Stimulated activated CD8-positive, alpha-beta memory T cell treated with anti-CD3 and anti-CD28 coated beads, Interleukin-12 subunit alpha, Interleukin-12 subunit beta, amount 100 ng/mL, for 4 hours (primary cell): ENCODE results near the gene SAAL1.
"Not testable (repeated sequence)": the region's sequence is repeated elsewhere in the genome, so short reads cannot be mapped to it uniquely, and the experiment has no call there.

ENCODE experiments used
- DNase-seq: peaks from one replicate; pipeline ENCODE4 v3.0.0-alpha.2; 2020; ENCODE audit warnings: low read depth

The SAAL1 gene, protein sequence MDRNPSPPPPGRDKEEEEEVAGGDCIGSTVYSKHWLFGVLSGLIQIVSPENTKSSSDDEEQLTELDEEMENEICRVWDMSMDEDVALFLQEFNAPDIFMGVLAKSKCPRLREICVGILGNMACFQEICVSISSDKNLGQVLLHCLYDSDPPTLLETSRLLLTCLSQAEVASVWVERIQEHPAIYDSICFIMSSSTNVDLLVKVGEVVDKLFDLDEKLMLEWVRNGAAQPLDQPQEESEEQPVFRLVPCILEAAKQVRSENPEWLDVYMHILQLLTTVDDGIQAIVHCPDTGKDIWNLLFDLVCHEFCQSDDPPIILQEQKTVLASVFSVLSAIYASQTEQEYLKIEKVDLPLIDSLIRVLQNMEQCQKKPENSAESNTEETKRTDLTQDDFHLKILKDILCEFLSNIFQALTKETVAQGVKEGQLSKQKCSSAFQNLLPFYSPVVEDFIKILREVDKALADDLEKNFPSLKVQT

DNA sequence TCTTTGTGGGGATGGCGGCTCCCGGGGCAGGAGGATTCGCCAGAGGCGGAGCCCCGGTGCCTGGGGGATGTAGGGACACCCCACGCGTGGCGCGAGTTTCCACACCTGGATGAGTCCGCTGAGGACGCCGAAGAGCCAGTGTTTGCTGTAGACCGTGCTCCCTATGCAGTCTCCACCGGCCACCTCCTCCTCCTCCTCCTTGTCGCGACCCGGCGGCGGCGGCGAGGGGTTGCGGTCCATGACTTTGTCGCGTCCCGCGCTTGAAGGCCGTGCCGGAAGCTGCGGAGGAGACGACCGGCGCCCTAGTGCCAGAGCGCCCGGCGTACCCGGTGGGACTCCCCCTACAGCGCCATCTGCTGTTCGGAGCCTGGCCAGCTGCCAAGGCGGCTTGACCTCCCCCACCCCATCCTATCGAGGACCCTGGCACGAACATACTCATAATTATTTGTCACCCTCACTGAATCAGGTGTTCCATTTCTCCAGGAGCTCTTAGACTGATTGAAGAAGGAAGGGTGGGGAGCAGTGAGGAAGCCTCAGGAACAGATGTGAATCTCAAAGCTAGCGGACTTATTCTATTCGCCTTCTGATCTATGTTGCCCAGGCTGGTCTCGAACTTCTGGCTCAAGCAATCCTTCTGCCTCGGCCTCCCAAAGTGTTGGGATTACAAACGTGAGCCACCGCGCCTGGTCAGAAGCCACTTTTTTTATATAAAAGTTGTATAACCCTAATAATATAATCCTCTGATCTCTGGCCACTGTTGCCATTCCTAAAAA, at the start of gene SAAL1:
TSS of gene SAAL1 (minus strand) at position 281 of the 773 bp plus-strand sequence. CDS start at position 240, 41 bp downstream.
- peak; percentile 78 for DNase-seq

DNA sequence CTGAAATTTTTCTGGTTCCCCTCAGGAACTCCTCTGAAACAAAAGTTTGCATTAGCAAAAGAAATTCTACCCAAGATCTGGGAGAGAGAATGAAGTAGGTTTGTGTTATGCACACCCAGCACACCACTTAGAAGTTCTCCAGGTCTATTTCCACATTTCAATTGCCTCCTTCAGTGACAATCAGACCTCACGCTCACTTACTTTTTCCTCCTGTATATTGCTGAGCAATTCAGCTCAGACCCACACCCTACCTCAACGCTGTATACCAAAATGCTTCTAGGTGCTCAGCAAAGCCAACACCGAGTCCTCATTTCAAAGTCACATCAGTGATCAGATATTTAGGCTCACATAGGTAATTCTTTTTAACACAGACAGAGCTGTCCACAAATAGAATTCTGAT, 45.7 kb upstream of the SAAL1 start:
- no peak for DNase-seq

DNA sequence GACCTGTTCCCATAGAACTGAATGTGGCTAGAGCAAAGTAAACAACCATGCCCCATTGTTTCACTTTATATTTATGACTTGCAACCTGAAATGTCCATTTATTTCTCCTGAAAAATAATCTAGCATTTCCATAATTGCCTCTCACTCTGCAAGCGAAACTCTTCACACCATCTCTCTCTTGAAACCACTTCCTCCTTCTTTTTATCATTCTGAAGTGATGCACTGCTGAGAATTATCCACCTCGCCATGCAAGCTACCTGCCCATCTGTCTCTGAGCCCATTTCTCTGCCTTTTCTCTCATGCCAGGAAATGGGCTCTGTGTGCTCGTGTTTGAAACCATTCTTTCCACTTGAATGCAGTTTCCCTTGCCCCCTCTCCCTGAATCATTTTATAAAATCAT, 40.0 kb upstream of the SAAL1 start:
- DNase-seq, result no peak

DNA sequence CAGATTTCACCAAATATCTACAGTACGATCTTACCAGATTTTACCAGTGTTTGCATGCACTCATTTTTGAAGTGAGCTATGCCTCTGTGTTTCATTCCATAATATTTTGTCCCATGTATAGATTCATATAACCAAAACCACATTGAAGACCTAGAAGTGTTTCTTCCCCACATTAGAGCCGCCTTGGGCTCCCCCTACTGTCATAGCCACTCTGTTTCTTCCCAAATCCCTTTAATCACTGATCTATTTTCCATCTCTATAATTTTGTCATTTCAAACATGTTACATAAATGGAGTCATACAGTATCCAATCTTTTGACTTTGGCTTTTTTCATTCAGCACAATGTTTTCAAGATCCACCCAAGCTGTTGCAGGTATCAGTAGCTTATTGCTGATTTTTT, 39.1 kb upstream of the SAAL1 start:
- DNase-seq, result no peak

DNA sequence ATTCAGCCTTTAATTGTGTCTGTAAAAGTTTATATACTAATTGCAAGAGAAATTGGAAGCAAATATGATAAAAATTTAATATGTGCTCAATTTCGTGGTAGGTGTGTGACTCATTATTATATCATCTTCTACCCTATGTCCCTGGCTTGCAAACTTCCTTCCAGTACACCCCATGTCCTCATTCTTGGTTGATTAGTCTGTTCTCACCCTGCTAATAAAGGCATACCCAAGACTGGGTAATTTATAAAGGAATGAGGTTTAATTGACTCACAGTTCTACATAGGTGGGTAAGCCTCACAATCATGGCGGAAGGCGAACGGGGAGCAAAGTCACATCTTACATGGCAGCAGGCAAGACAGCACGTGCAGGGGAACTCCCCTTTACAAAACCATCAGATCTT, 38.4 kb upstream of the SAAL1 start:
- no peak for DNase-seq

DNA sequence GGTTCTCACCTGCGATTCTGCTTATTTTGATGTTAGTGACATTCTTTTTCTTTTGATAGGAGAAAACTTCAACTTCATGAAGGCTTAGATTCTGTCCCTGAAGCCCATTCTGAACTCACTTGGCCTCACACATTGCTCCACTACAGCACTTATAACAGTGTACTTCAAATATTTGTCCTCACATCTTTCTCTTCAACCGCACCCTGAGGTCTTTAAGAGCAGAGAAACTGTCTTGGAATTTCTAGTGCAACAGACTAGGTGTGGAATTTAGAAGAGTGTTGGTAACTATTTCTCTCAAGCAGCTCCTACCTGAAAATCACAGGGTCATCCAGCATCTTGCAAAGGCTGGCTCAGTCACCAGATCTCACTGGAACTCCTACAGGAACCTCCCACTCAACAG, 34.3 kb upstream of the SAAL1 start:
- no peak for DNase-seq

DNA sequence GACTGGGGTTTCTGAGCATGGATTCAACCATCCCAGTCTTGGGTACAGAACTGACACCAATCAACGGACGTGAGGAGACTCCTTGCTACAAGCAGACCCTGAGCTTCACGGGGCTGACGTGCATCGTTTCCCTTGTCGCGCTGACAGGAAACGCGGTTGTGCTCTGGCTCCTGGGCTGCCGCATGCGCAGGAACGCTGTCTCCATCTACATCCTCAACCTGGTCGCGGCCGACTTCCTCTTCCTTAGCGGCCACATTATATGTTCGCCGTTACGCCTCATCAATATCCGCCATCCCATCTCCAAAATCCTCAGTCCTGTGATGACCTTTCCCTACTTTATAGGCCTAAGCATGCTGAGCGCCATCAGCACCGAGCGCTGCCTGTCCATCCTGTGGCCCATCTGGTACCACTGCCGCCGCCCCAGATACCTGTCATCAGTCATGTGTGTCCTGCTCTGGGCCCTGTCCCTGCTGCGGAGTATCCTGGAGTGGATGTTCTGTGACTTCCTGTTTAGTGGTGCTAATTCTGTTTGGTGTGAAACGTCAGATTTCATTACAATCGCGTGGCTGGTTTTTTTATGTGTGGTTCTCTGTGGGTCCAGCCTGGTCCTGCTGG, 31.4 kb upstream of the SAAL1 start:
- DNase-seq, result no peak

DNA sequence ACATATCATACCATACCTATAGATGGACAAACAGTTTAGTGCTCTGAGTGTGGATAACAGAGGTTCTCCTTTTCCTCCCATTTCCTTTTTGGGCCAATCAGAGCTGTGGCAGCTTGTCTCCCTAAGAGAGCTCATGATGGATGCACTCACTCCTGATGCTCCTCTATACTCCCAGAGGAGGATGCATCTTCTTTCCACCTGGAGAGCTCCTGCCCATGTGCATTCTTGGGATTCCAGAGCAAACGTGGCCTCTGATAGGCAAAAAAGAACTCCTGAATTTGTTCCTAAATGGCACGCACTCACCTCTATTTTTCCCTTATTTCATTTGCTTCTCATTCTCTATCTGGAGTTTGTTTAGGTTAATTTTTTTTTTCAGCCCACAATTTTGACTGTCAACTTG, 29.4 kb upstream of the SAAL1 start:
- no peak for DNase-seq

DNA sequence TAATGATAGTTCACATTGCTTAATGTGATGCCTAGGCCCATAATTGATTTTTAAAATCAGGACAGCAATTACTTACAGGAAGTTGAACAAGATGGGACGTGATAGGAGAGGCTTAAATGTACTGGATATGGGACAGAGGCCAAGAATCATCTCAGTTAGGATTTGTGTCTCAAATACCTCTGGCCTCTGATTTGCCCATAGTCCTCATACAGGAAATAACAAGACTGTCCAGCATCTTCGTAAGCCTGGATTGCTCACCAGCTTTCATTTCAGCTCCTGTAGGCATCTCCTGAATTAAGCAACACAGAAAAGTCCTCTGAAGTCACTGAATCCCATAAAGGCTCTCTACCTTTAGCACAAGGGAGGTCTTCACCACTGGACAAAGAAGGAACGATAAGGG, 26.5 kb upstream of the SAAL1 start, which contains the start of gene MRGPRX3:
TSS of gene MRGPRX3 (plus strand) at position 231 of the 400 bp plus-strand sequence. CDS start 4,632 bp downstream, outside the sequence.
- no peak for DNase-seq

DNA sequence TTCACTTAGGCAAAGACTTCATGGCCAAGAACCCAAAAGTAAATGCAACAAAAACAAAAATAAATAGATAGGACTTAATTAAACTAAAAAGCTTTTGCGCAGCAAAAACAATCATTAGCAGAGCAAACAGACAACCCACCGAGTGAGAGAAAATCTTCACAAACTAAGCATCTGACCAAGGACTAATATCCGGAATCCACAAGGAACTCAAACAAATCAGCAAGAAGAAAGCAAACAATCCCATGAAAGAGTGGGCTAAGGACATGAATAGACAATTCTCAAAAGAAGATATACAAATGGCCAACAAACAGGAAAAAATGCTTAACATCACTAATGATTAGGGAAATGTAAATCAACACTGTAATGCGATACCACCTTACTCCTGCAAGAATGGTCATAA, 25.2 kb upstream of the SAAL1 start:
- DNase-seq, result not testable (repeated sequence)

DNA sequence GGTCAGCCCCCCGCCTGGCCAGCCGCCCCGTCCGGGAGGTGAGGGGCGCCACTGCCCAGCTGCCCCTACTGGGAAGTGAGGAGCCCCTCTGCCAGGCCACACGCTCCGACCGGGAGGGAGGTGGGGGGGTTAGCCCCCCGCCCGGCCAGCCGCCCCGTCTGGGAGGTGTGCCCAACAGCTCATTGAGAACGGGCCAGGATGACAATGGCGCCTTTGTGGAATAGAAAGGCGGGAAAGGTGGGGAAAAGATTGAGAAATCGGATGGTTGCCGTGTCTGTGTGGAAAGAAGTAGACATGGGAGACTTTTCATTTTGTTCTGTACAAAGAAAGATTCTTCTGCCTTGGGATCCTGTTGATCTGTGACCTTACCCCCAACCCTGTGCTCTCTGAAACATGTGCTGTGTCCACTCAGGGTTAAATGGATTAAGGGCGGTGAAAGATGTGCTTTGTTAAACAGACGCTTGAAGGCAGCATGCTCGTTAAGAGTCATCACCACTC, 15.5 kb upstream of the SAAL1 start:
- not testable (repeated sequence) for DNase-seq

DNA sequence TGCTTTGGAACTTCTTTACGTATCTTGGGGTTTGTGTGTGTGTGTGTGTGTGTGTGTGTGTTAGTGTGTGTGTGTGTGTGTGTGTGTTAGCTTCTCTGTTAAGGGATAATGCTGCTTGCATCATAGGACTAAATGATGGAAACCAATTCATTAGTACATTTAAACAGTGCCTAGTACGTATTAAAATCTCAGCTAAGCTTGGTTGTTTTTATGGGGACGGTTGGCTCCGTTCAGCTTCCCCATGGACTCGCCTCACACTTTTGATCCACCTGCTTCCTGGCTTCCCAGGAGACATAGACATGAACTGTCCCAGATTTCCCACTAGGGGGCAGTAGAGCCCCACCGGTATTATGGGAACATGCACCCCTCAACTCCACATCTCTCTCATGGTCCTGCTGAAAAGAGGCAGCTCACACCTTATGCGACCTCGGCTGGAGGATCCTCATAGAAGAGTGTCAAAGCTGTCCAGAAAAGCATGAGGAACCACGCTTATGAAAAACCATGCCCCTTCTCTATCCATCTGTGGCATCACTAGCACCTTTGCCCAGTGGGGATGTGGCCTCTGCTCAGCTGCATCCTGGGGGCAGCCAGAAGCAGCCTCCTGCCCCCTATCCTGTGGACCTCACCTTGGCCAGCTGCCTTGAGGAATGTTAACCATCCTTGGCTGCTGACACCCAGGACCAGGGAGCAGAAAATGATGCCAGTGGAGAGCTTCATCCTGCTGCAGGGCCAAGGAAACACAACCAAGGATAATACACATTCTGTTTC, 9.7 kb upstream of the SAAL1 start:
- peak; percentile 6 for DNase-seq

DNA sequence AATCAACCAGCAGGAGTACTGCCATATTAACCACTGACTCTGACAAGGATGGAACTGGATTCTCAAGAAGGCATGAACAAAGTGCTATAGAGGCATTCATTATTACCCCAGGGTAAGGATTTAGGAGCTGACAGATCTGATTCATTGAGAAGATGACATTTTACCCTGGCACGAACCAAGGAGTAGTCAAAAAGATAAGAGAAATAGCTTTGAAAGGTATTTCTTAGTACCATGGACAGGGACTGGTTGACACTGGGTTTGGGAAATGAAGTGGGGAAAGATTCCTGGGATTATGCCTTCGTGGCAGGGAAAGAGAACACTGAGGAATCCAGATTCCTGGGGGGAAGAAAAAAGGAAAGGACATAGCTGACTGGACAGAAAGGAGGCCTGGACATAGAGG, 5.1 kb upstream of the SAAL1 start:
- no peak for DNase-seq

DNA sequence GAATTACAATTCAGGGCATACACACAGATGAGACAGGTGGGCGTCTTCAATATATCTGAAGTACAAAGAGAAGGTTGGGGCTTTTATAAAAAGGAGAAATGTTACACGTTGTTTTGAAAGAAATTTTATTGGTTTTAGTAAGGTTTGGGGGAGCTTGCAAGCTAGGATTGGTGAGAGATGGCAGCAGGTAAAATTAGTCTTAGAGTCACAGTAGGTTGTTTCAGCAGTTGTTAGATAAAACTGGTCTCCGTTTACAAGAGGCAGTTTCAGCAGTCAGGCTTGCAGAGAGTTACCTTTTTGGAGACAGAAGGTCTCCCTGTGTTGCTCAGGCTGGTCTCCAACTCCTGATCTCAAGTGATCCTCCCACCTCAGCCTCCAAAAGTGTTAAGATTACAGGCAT, 2.4 kb upstream of the SAAL1 start:
- DNase-seq, result no peak

DNA sequence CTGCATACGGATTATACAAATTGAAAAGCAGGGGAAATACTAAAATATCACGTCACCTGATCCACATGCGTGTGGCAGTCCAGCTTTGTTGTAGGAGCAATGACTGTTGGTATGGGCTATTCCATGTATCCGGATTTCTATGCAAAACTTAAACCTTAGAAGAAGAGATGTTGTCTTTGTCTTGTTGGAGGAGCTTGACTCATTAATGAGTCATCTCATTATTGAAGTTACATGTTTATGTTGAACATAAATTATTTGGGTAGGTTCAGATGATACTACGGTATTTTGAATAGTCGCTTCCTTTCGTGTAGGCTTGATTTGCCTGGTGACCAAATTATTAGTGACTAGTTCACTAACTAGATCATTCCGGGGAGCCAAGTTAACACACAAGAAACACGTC, 806 bp upstream of the SAAL1 start:
- DNase-seq, result no peak

DNA sequence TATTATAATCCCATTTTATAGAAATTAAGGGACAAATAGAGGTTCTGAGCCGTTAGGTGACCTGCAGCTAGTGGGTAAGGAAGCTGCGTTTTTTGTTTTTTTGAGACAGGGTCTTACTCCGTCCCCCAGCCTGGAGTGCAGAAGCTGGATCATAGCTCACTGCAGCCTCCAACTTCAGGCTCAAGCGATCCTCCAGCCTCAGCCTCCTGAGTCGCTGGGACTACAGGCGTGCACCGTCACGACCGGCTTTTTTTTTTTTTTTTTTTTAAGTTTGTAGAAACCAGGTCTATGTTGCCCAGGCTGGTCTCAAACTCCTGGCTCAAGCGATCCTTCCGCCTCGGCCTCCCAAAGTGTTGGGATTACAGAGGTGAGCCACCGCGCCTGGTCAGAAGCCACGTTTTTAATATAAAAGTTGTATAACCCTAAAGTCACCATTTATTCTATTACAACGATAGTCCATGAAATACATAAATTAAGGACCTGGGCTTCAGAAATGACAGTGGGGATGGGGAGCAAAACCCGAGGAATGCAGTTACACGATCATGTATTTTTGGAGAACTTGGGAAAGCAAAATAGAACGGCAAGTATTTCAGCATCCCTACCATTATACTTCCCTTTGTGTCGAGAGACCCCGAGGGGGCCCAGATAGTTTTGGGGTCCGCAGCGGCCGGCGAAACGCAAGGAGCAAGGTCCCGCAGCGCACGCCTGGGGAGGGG, 638 bp downstream of the SAAL1 start:
- no peak for DNase-seq

DNA sequence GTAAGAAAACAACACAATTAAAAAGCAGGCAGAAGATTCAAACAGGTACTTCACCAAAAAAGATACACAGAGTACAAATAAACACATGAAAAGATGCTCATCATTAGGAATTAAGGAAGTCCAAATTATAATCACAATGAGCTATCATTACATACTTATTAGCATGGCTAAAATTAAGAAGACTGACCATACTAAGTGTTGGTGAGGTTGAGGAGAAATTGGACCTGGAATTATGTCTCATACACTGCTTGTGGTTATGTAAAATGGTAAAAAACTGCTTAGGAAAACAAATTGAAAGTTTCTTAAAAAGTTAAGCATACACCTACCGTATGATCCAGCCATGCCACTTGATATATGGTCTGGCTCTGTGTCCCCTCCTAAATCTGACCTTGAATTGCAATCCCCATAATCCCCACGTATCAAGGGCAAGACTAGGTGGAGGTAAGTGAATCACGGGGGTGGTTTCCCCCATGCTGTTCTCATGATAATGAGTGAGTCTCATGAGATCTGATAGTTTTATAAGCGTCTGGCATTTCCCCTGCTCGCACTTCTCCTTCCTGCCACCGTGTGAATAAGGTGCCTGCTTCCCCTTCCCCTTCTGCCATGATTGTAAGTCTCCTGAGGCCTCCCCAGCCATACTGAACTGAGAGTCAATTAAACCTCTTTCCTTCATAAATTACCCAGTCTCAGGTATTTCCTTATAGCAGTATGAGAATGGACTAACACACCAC, 4.8 kb downstream of the SAAL1 start:
- DNase-seq, result no peak

DNA sequence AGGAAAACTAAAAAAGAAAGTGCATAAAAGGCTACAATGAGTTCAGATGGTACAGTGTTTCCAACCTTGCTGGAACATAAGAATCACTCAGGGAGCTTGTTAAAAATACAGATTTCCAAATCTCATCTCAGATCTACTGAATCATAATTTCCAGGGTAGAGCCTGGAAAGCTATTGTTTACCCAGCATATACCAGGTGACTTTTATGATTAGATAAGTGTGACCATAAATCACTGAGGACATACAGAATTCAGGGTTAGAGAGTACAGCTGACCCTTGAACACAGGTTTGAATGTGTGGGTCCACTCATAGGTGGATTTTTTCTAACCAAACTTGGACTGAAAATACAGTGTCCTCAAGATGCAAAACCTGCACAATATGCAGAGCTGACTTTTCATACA, 11.9 kb downstream of the SAAL1 start:
- no peak for DNase-seq

DNA sequence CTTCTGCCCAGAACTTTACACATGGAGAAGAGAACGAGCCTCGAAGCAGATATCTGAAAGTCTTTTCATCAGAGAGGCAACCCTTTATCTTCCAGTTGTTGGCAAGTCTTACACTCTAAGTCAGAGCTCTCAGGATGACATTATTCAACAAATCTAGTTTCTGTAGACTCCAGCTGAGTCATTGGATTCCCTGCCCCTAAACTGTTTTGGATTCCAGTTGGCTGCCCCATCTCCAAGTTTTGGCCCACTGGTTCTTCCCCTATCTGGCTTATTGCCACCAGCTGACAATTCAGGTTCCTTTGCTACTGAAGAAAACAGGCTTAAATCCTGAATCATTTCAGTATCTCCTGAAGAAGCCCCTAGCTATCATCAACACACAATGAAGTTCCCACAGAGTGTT, 14.2 kb downstream of the SAAL1 start:
- DNase-seq, result no peak

DNA sequence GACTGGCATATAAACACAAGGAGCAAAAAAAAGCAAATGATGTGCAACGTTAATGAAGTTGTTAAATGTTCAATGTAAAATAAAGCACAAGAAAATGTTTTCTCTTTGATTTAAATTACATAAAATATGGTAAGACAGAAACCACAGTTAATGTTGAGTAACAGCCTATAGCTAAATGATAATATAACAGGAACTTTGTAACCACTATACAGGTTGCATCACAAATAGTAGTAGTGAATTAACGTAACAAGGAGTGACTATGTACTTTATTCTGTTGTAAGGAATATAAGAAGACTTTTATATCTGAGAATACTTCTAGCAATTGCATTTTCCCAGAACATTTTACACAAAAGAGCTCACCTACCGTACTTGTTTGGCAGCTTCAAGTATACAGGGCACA, 16.9 kb downstream of the SAAL1 start:
- no peak for DNase-seq
